Measurements from ENCODE around the gene TAF1A. TPM values are rescaled to one million over a fixed set of nuclear protein-coding genes. Genes with fewer than 3 reads are reported as not detected.

TAF1A gene
- total and polyA plus RNA-seq, 2 of the 8 experiments (the other 6 are each of a cell fraction or from before 2014, with no cell fraction given): 3.3 to 16.7 TPM

- no peak for DNase-seq (ENCODE audit: low read depth in 1 of 2, low spot score in 2 of 2)
- no peaks in the 10 kb centered on the region for H3K23me2 ChIP-seq (ENCODE audit: low read depth, low read length)
- TF ChIP-seq CHD2 (IDR thresholded peaks at IDR 0.05; ENCODE audit: low read length) (no peak), PHF8 (conservative IDR thresholded peaks at IDR 0.05; ENCODE audit: low read depth, low read length) (no peak), CEBPB (IDR thresholded peaks at IDR 0.05; ENCODE audit: low read depth, low read length) (no peak), SIN3A (conservative IDR thresholded peaks at IDR 0.05 in 1 of 2, IDR thresholded peaks at IDR 0.05 in 1 of 2; ENCODE audit: low read depth in 1 of 2, low read length in 2 of 2) (no peak), TAF7 (optimal IDR thresholded peaks at IDR 0.05; ENCODE audit: borderline replicate concordance, low read depth, low read length) (no peak), SRF (IDR thresholded peaks at IDR 0.05; ENCODE audit: low read depth, low read length) (no peak), TAF1 (IDR thresholded peaks at IDR 0.05; ENCODE audit: low read depth, low read length) (no peak), POLR2AphosphoS5 (IDR thresholded peaks at IDR 0.05; ENCODE audit: low read depth, low read length) (no peak), SP4 (IDR thresholded peaks at IDR 0.05; ENCODE audit: low read length) (no peak), KDM5A (IDR thresholded peaks at IDR 0.05; ENCODE audit: low read length) (no peak), ASH2L (IDR thresholded peaks at IDR 0.05; ENCODE audit: low read length) (no peak), CBX5 (IDR thresholded peaks at IDR 0.05; ENCODE audit: low read depth, low read length) (no peak), SP2 (IDR thresholded peaks at IDR 0.05; ENCODE audit: low read length) (no peak), SIRT6 (IDR thresholded peaks at IDR 0.05; ENCODE audit: low read length) (no peak), RNF2 (IDR thresholded peaks at IDR 0.05; ENCODE audit: borderline replicate concordance, low read depth, low read length, missing control alignments, poor library complexity, severe bottlenecking) (no peak)
- no peak overlapping the region for H2BK12ac ChIP-seq (ENCODE audit: low read depth, low read length)
- H3K56ac ChIP-seq (replicated peaks; ENCODE audit: insufficient read length, low read depth, low read length): no peak overlapping the region
- no peak overlapping the region for H3K9ac ChIP-seq (replicated peaks in 1 of 4; ENCODE audit: extremely low read depth in 1 of 4, low read depth in 3 of 4, low read length in 3 of 4)
- FAIRE-seq: no peak
- POLR2A ChIA-PET (ENCODE audit: partially characterized antibody): no interaction called here
- H3K4me2 ChIP-seq (ENCODE audit: insufficient read depth in 1 of 2, low read depth in 2 of 2, low read length in 2 of 2): no peak overlapping the region
- H4K8ac ChIP-seq (ENCODE audit: extremely low read depth, insufficient read depth, low read length): no peak overlapping the region
- no peaks in the 10 kb centered on the region for H4K20me1 ChIP-seq (replicated peaks in 1 of 2; ENCODE audit: control insufficient read depth in 1 of 2, insufficient read depth in 2 of 2, low read length in 2 of 2)
- peaks cover 0 to 12% (median 3%) of the 10 kb centered on the region in 4 experiments; a peak in 4 of 8 replicates for H3K36me3 ChIP-seq (ENCODE audit: control insufficient read depth in 2 of 4, insufficient read depth in 4 of 4, low read length in 3 of 4)
- no peak overlapping the region for H2AK5ac ChIP-seq (ENCODE audit: low read depth, low read length)
- H3K23ac ChIP-seq (ENCODE audit: insufficient read length): no peak overlapping the region
- H3K9me3 ChIP-seq (ENCODE audit: insufficient read depth in 2 of 2, low read depth in 1 of 2, low read length in 1 of 2): no peaks in the 10 kb centered on the region
- no peaks in the 10 kb centered on the region for H3K79me2 ChIP-seq (ENCODE audit: control insufficient read depth in 1 of 2, insufficient read depth in 2 of 2, low read length in 2 of 2)
- no peak overlapping the region for H3K27ac ChIP-seq (ENCODE audit: low read depth, low read length)
- no peak overlapping the region for H4K5ac ChIP-seq (ENCODE audit: insufficient read length, low read depth, low read length)
- no peak overlapping the region for H3K14ac ChIP-seq (ENCODE audit: insufficient read length)
- no peaks in the 10 kb centered on the region for H3K4me1 ChIP-seq (replicated peaks in 1 of 4; ENCODE audit: control insufficient read depth in 3 of 4, insufficient read depth in 4 of 4, low read length in 3 of 4)
- 92% methylated on average over 5 of the region's 5 CpGs; no CpG with 5 or more reads in 1 of the 2 experiments for WGBS, 2 experiments (ENCODE audit: extremely low coverage in 1 of 2, insufficient coverage in 1 of 2, insufficient read length in 1 of 2, insufficient replicate concordance in 2 of 2, low coverage in 1 of 2, low lambda C conversion rate in 2 of 2, missing lambda C conversion rate in 1 of 2)
- no peak overlapping the region for H4K91ac ChIP-seq (replicated peaks; ENCODE audit: insufficient read length, low read length)
- H2BK20ac ChIP-seq (ENCODE audit: low read length): no peak overlapping the region
- H3K27me3 ChIP-seq (replicated peaks in 1 of 4; ENCODE audit: control insufficient read depth in 3 of 4, extremely low read depth in 1 of 4, insufficient read depth in 3 of 4, low read length in 3 of 4): no peaks in the 10 kb centered on the region
- H2BK15ac ChIP-seq (ENCODE audit: low read length): no peak overlapping the region
- no peak overlapping the region for H2AFZ ChIP-seq (ENCODE audit: low read length)
- no peak overlapping the region for H3K4ac ChIP-seq (replicated peaks; ENCODE audit: insufficient read length, low read depth, low read length)
- CTCF ChIA-PET (ENCODE audit: partially characterized antibody): interaction anchor here (1.5 kb wide), 1 partner anchor 10 kb away, joined by 3 read pairs; no protein-coding TSS in a partner anchor
- H3K4me3 ChIP-seq (ENCODE audit: extremely low read depth in 1 of 4, insufficient read depth in 2 of 4, low read depth in 3 of 4, low read length in 4 of 4): no peak overlapping the region
- H3K18ac ChIP-seq (ENCODE audit: extremely low read depth, low read length): no peak overlapping the region
- no peak overlapping the region for H2BK5ac ChIP-seq (ENCODE audit: low read depth, low read length)
- H3K79me1 ChIP-seq (ENCODE audit: low read depth, low read length): no peaks in the 10 kb centered on the region
- no peak overlapping the region for H2BK120ac ChIP-seq (replicated peaks; ENCODE audit: low read depth, low read length)
These were observed 35.6 kb downstream of the TAF1A start for GRCh38 chr1:222554177-222554576.
